Measurements from ENCODE around the gene PCBD1. TPM values are rescaled to one million over a fixed set of nuclear protein-coding genes. Genes with fewer than 3 reads are reported as not detected.

The PCBD1 gene
- total and polyA plus RNA-seq, 7 experiments from 2014 or later: 4.5 to 29.8 (median 7.8) TPM

- no peak for DNase-seq
- peaks cover 17 to 58% (median 36%) of the 10 kb centered on the region in 5 donors for H3K36me3 Mint-ChIP-seq
- H3K36me3 ChIP-seq (ENCODE audit: control insufficient read depth in 2 of 3, insufficient read depth in 3 of 3, low read length in 3 of 3): peaks cover 0 to 15% (median 0%) of the 10 kb centered on the region in 3 experiments
- H3K27me3 Mint-ChIP-seq: no peaks in the 10 kb centered on the region
- H3K27ac Mint-ChIP-seq: peak overlapping the region in 1 of 9 donors; percentile 25
- H3K4me1 Mint-ChIP-seq: peaks cover 5 to 26% (median 21%) of the 10 kb centered on the region in 7 donors
- no peaks in the 10 kb centered on the region for H3K4me1 ChIP-seq (ENCODE audit: control insufficient read depth in 2 of 2, insufficient read depth in 2 of 2, low read length in 2 of 2)
- no peaks in the 10 kb centered on the region for H3K9me3 ChIP-seq (ENCODE audit: control insufficient read depth in 2 of 3, low read length in 3 of 3)
- intact Hi-C loops (cut with micrococcal nuclease): no loop called here
- ChIA-PET CTCF (no interaction called here), POLR2A (interaction anchor here (1.1 kb wide), 1 partner anchor 17 kb away, joined by 3 read pairs; no protein-coding TSS in a partner anchor)
- H3K27ac ChIP-seq (ENCODE audit: low read depth, low read length): no peak overlapping the region
- no peak overlapping the region for H3K4me3 ChIP-seq (ENCODE audit: low read length)
- H3K27me3 ChIP-seq (ENCODE audit: control insufficient read depth in 2 of 2, insufficient read depth in 2 of 2, low read length in 2 of 2): no peaks in the 10 kb centered on the region
- no peak overlapping the region for H3K4me3 Mint-ChIP-seq
- peaks cover 0 to 9% (median 2%) of the 10 kb centered on the region in 11 donors for H3K9me3 Mint-ChIP-seq
- no peak for ATAC-seq
These were observed 54.8 kb downstream of the PCBD1 start for GRCh38 chr10:70833601-70834000.

Other genes starting within 250 kb of the PCBD1 start
- gene ADAMTS14, start 216.1 kb downstream of the PCBD1 start, total RNA-seq: under 1 TPM in 2 of 5 experiments, not detected in 3; 0.08 to 0.10 TPM
- gene ADAMTS14, start 216.1 kb downstream of the PCBD1 start, polyA plus RNA-seq: not detected
- gene TBATA, start 103.2 kb downstream of the PCBD1 start, total RNA-seq: not detected
- gene TBATA, start 103.2 kb downstream of the PCBD1 start, polyA plus RNA-seq: not detected
- 10 to 100 TPM; 20.9 to 35.5 (median 30.6) TPM for gene SGPL1, start 72.6 kb downstream of the PCBD1 start, total RNA-seq
- 10 to 100 TPM; 12.2 to 13.4 TPM for gene SGPL1, start 72.6 kb downstream of the PCBD1 start, polyA plus RNA-seq

Data from naive thymus-derived CD4-positive, alpha-beta T cell (primary cell).